NCI-H187 treated with DMSO at 0.1 percent for 48 hours (cell line): Measurements from ENCODE around the gene TPCN1.
"Not testable (repeated sequence)": the region's sequence is repeated elsewhere in the genome, so short reads cannot be mapped to it uniquely, and the experiment has no call there.

Experiments
- DNase-seq: peaks from one replicate; lab custom pipeline; 2025; lab: John Stamatoyannopoulos, UW

The TPCN1 gene

DNA sequence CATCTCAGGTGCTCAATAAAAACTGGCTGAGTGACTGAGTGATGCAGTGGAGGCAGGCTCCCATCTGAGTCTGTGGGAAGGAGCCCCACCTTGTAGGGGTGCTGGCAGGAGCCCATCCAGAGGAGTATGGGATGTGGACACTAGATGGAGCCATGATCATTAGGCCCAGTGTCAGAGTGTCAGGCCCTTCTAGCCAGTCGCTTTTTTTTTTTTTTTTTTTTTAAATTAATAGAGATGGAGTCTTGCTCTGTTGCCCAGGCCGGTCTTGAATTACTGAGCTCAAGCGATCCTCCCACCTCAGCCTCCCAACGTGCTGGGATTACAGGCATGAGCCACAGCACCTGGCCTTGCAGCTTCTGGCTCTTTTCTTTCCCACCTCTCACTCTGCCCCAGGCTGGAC lies 24.3 kb upstream of the TPCN1 start:
- no peak for DNase-seq

- DNase-seq, result no peak
Observed at GRCh38 chr12:113197518-113198077, 23.7 kb upstream of the TPCN1 start.

DNA sequence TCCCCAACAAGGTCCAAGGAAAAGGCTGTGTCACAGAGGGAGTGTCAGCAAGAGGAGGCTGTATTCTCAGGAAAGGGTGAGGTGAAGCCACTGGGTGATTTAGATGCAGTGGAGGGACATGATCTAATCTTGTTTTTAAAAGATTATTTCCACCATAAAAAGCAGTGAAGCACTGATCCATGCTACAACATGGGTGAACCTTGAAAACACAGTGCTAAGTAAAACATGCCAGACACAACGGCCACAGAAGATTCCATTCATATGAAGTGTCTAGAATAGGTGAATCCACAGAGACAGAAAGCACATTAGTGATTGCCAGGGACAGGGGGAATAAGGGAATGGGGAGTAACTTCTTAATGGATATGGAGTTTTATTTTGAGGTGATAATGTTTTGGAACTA lies 23.0 kb upstream of the TPCN1 start:
- DNase-seq, result no peak

DNA sequence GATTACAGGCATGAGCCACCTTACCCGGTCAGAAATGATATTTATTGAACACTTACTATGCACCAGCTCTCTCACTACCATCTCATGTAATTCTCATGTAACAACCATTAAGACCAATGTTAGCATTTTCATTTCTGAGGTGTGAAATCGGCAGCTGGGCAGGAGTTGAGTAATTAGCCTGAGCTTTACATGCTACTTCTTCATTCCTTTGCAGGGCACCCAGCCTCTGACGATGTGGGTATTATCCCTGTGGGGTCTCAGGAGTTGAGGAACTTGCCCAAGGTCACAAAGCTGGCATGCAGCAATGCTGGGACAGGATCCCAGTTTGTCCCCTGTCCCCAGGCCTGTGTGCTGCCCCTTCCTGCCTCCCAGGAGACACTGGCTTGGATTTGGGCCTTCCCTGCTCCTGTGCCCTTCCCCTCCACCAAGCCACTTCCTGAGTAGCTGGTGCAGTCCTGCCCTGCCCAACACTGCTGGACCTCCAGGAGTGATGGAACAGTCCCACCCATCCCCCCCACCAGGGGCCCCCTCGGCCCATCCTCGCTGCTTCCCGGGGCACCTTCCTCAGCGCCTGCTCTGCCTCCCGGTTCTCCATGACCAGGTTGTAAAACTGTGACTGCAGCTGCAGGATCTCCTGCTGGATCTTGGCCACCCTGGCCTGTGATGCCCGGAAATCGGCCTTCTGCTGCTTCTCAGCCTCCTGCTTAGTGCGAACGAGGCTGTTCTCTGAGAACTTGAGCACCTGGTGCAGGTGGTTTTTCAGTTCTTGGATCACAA lies 21.1 kb upstream of the TPCN1 start:
- DNase-seq, result no peak

DNA sequence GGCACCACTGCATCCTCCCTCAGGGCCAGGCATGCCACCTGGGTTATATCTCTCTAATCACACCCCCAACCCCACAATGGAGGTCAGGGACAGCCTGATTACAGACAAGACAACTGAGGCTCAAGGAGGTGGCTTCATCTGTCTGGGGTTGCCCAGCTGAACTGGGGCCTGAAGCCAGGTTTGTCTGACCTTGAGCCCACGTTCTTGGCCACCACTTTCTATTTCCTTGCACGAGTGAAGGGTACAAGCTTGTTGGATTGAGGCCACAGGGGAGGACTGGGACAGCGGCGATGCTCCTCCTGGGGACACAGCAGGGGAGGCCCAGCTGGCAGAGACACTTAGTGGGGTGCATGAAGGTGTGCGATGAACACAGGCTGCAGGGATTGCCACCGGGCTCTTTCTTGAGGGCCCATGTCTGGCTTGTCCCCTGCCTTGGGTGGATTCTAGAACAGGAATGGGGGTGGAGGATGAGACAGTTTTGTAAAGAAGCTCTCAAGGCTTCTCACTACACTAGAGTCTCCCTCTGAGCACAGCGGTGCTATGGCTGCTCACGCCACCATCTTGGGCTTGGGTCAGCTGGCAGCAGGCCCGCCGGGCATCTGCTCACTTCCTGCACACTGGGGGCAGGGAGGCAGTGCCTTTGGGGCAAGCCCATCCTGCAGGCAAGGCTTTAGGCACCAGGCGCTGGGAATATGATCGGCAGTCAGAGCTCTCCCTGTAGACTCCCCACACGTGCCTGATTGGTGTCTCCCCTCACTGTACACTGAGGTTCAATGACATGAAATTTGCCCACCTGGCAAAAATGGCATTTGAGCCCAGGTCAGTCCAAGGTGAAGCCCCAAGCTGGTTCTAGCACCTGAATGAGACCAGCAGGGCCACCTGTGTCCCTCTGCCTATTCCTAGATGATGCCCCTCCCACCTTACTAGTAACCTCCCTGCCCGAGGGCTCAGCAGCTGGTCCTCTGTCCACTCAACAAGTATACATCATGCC lies 19.8 kb upstream of the TPCN1 start:
- no peak for DNase-seq

DNA sequence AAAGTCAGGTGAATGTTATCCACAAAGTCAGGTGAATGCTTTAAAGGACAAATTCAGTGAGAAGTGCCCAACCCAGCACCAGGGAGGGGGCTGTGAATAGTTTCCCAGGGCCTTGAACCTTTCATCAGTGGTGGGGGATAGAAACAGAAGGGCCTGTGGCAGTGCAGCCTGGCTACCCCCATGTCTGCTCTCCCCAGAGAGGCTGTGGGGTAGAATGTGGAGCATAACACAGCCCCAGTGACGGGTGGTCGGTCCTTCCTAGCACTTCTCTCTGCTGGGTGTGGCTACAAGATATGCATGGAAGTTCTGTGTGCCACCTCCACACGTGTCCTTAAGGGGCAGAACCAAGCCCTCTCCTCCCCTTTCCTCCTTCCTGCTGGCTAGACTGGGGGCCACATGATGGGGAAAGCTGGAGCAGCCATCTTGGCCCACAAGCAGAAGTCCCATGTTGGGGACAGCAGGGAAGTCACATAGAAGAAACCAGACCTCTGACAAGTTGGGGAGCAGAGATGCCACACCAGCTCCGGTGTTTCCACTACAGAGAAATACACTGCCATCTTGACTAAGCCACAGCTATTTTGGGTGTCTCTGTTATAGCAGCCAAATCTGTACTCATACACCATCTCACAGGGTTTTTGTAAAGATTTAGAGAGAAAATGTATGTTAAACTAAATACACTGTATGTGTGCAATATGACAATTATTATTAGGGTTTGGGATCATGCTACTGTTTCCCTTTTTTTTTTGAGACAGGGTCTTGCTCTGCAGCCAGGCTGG lies 18.8 kb upstream of the TPCN1 start:
- no peak for DNase-seq

DNA sequence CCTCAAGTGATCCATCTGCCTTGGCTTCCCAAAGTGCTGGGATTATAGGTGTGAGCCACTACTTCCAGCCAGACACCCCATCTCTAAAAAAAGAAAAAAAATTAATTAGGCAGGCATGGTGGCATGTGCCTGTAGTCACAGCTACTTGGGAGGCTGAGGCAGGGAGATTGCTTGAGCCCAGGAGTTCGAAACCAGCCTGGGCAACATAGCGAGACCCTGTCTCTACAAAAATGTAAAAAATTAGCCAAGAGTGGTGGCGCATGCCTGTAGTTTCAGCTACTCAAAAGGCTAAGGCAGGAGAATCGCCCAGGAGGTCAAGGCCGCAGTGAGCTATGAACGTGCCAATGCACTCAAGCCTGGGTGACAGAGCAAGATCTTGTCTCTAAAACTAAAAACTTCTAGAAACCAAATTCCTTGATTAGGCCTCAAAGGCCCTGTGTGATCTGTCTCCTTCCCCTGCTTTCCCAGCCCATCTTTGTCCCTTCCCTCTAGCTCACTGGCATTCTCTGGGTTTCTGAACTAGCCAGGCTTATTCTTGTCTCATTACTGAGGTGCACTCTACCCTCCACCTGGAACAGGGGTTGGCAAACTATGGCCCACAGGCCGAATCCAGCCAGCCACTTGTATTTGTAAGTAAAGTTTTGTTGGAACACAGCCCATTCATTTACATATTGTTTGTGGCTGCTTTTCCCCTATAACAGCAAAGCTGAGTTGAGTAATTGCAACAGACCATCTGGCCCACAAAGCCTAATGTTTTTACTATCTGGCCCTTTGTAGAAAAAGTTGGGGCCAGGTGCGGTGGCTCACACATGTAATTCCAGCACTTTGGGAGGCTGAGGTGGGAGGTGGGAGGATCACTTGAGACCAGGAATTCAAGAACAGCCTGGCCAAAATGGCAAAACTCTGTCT lies 17.2 kb upstream of the TPCN1 start:
- no peak for DNase-seq

GRCh38 chr12:113204804-113205203 lies 16.5 kb upstream of the TPCN1 start:
- DNase-seq, result no peak

DNA sequence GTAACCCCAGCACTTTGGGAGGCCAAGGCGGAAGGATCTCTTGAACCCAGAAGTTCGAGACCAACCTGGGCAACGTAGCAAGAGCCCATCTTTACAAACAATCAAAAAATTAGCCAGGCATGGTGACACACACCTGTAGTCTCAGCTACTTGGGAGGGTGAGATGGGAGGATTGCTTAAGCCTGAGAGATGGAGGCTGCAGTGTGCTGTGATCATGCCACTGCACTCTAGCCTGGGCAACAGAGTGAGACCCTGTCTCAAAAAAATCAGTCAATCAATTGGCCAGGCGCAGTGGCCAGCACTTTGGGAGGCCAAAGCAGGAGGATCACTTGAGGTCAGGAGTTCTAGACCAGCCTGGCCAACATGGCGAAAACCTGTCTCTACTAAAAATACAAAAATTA lies 14.5 kb upstream of the TPCN1 start:
- DNase-seq, result not testable (repeated sequence)

GRCh38 chr12:113207613-113208040 lies 13.6 kb upstream of the TPCN1 start:
- no peak for DNase-seq

GRCh38 chr12:113208041-113208934 lies 13.0 kb upstream of the TPCN1 start:
- no peak for DNase-seq

- DNase-seq, result no peak
Observed at GRCh38 chr12:113211160-113211559, 10.1 kb upstream of the TPCN1 start.

- DNase-seq, result no peak
Observed at GRCh38 chr12:113214895-113215400, 6.3 kb upstream of the TPCN1 start.

DNA sequence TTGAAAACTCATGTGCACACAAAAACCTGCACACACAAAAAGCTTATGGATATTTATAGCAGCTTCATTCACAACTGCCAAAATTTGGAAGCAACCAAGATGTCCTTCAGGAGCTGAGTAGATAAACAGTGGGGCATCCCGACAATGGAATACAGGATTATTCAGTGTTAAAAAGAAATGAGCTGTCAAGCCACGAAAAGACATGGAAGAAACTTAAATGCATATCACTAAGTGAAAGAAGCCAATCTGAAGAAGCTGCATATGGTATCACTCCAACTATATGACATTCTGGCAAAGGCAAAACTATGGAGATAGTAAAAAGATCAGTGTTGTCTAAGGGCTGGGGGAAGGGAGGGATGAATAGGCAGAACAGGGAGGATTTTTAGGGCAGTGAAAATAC lies 5.2 kb upstream of the TPCN1 start:
- DNase-seq, result no peak

DNA sequence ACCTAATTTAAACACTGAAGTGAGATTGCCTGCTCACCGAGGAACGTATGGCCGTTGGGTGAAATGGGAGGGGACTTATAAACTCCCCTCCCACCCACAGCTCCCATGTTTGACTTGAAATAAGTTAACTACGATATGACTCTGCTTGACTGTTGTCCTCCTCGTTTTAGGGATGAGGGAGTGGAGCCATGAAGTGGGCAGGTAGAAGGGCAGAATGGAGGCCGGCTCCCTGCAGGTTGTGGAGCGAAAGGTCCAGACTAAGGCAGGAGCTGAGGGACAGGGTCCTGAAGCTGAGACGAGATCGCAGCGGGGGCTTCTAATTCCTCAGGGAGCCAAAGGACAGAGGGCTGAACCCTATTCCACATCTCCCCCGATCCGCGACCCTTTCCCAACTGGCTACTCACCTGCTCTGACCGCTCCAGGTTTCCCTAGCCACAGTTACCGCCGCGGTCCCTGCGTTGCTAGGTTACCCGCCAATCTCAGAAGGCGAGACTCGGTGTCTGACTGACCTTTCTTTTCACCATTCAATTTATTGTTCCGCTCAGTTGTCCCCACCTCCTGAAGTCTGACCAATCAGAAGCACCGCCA lies 577 bp upstream of the TPCN1 start:
- DNase-seq, result no peak

- DNase-seq, result no peak
Observed at GRCh38 chr12:113221997-113222729, 899 bp downstream of the TPCN1 start.

GRCh38 chr12:113222730-113223531 lies 1.7 kb downstream of the TPCN1 start:
- DNase-seq, result peak; percentile 65

DNA sequence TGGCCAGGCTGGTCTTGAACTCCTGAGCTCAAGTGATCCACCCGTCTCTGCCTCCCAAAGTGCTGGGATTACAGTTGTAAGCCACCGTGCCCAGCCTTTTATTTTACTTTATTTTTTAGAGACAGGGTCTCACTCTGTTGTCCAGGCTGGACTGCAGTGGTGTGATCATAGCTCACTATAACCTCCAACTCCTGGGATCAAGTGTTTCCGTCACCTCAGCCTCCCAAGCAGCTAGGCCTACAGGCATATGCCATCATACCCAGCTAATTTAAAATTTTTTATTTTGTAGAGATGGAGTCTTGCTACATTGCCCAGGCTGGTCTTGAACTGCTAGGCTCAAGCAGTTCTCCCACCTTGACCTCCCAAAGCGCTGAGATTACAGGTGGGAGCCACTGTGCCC lies 3.7 kb downstream of the TPCN1 start:
- no peak for DNase-seq
